Small intestine (tissue), 7 donors: ENCODE data around the gene ZNF594. TPM values are rescaled to one million over a fixed set of nuclear protein-coding genes. Genes with fewer than 3 reads are reported as not detected.
"Not testable (repeated sequence)": the region's sequence is repeated elsewhere in the genome, so short reads cannot be mapped to it uniquely, and the experiment has no call there.

Experiments used
- DNase-seq, 2 donors: peaks; one replicate each; pipeline versions ENCODE4 v3.0.0 to v3.0.0-alpha.2; 2013
- FAIRE-seq: peaks from 2 replicates; lab custom pipeline; 2012; peaks lifted over from hg19 to GRCh38; lab: Jason Lieb, UNC
- H3K27ac ChIP-seq, 3 donors: one replicate each; pipeline ENCODE4 v1.5.1; 2013; ENCODE audit warnings: low read length in 2 of 3, mild to moderate bottlenecking in 2 of 3, control low read depth in 1 of 3, inconsistent platforms in 1 of 3, low read depth in 1 of 3, moderate library complexity in 1 of 3
- H3K27me3 ChIP-seq, 3 donors: one replicate each; pipeline ENCODE4 v1.6.1; 2013; ENCODE audit warnings: low read length in 3 of 3, inconsistent platforms in 1 of 3; ENCODE audit not compliant: control insufficient read depth in 3 of 3, insufficient read depth in 3 of 3
- H3K36me3 ChIP-seq, 3 donors: one replicate each; pipeline ENCODE4 v1.6.1; 2013; ENCODE audit warnings: low read length in 3 of 3, inconsistent platforms in 1 of 3, low read depth in 1 of 3, mild to moderate bottlenecking in 1 of 3, moderate library complexity in 1 of 3; ENCODE audit not compliant: control insufficient read depth in 3 of 3, insufficient read depth in 2 of 3
- H3K4me1 ChIP-seq, 3 donors: one replicate each; pipeline ENCODE4 v1.6.1; 2013; ENCODE audit warnings: low read length in 2 of 3, inconsistent platforms in 1 of 3, low read depth in 1 of 3, mild to moderate bottlenecking in 1 of 3, moderate library complexity in 1 of 3; ENCODE audit not compliant: control insufficient read depth in 3 of 3, insufficient read depth in 2 of 3
- H3K4me3 ChIP-seq, 3 donors: one replicate each; pipeline ENCODE4 v1.5.1; 2013; ENCODE audit warnings: low read length in 3 of 3, control low read depth in 1 of 3, inconsistent platforms in 1 of 3, low read depth in 1 of 3, mild to moderate bottlenecking in 1 of 3, moderate library complexity in 1 of 3
- H3K9me3 ChIP-seq, 2 donors: one replicate each; pipeline ENCODE4 v1.6.1; 2013; ENCODE audit warnings: low read depth in 1 of 2, low read length in 1 of 2; ENCODE audit not compliant: control insufficient read depth in 2 of 2, insufficient read depth in 1 of 2
- WGBS, 3 donors: extraction: QIAGEN DNeasy Blood & Tissue Kit; methylation state at CpG; one replicate each; pipeline ENCODE4 v1.1.7; 2013; 5-methylcytosine and 5-hydroxymethylcytosine counted together
- polyA plus RNA-seq, 4 donors: library from polyadenylated mRNA; stranded (reverse) in 3 of 4; unstranded in 1 of 4; fragments of 200-250 nt in 3 of 4; fragments of 120-200 nt in 1 of 4; gene quantifications; one replicate each; pipeline versions ENCODE4 v1.2.1 to v1.2.3, GENCODE V29; 2013
- donor health status: healthy with polysubstance abuse.
- donor health status: control.
- donor health status: control.
- donor health status: Bipolar disorder and iron deficiency.
- donor health status: healthy.

Gene ZNF594
- polyA plus RNA-seq, 4 donors: 0.22 to 14.0 (median 0.94) TPM

- FAIRE-seq, H3K4me3 ChIP-seq, H3K9me3 ChIP-seq, DNase-seq, H3K27ac ChIP-seq, H3K4me1 ChIP-seq, H3K27me3 ChIP-seq: not testable (repeated sequence)
- H3K36me3 ChIP-seq: peaks cover 0 to 12% (median 0%) of the 10 kb centered on the region in 3 donors
- whole genome bisulfite sequencing, 3 donors: 91 to 96% (median 95%) methylated on average over 6 to 7 of the region's 7 CpGs
Measured at GRCh38 chr17:5233492-5233891, 41.8 kb upstream of the ZNF594 start.

DNA sequence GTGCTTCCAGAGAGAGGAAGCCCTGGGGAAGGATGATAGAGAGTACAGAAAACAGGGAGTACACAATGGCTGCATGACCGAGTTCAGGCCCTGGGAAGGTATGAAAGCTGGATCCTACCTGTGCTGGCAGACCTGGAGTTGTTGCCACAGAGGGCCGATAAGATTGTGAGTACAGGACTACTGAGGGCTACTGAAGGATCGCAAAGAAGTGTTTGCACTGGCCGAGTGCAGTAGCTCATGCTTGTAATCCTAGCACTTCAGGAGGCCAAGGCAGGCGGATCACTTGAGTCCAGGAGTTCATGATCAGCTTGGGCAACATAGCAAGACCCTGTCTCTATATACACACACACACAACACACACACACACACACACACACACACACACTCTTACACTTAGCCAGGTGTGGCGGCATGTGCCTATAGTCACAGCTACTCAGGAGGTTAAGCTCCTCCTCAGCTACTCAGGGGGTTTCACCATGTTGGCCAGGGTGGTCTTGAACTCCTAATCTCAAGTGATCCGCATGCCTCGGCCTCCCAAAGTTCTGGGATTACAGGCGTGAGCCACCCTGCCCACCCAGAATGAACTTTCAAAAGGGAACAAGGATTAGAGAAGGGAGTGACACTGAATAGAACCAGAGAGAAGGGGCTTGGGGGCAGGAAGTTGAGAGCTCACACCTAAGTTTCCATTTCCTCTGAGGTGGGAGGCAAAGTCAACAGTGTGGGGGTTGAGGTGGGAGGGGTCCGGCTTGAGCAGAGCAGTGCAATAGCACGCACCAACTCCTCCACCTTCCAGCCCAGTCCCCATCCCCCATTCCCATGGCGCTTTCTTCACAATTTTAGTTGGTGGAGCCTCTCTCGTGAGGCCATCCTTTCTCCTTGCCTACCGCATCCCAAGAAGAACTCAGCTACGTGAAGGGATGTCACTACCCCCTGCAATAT is 35.5 kb upstream of the ZNF594 start:
- DNase-seq (no peak), FAIRE-seq (no peak)
- H3K4me3 ChIP-seq: no peak overlapping the region
- H3K27ac ChIP-seq: peak overlapping the region in 1 of 3 donors; percentile 66
- peaks cover 0 to 2% (median 0%) of the 10 kb centered on the region in 3 donors for H3K4me1 ChIP-seq
- WGBS, 3 donors: 83 to 94% (median 91%) methylated on average over 14 to 15 of the region's 15 CpGs
- H3K27me3 ChIP-seq: no peaks in the 10 kb centered on the region
- H3K36me3 ChIP-seq: peaks cover 0 to 29% (median 0%) of the 10 kb centered on the region in 3 donors
- no peaks in the 10 kb centered on the region for H3K9me3 ChIP-seq

GRCh38 chr17:5225668-5226457 is 34.2 kb upstream of the ZNF594 start:
- no peaks in the 10 kb centered on the region for H3K27me3 ChIP-seq
- no peak overlapping the region for H3K4me3 ChIP-seq
- peak overlapping the region in 1 of 3 donors; percentile 35 for H3K27ac ChIP-seq
- peaks cover 0 to 27% (median 0%) of the 10 kb centered on the region in 3 donors for H3K36me3 ChIP-seq
- no peak for FAIRE-seq
- peaks cover 0 to 2% (median 0%) of the 10 kb centered on the region in 3 donors for H3K4me1 ChIP-seq
- H3K9me3 ChIP-seq: no peaks in the 10 kb centered on the region
- 83 to 94% (median 88%) methylated on average over 17 of the region's 17 CpGs for WGBS, 3 donors
- DNase-seq: no peak

GRCh38 chr17:5221912-5222311 is 30.2 kb upstream of the ZNF594 start:
- peaks cover 0 to 17% (median 0%) of the 10 kb centered on the region in 3 donors for H3K36me3 ChIP-seq
- H3K9me3 ChIP-seq, H3K4me3 ChIP-seq, H3K27me3 ChIP-seq, DNase-seq, H3K27ac ChIP-seq, H3K4me1 ChIP-seq, FAIRE-seq: not testable (repeated sequence)
- 89 to 93% (median 90%) methylated on average over 12 of the region's 12 CpGs for WGBS, 3 donors

DNA sequence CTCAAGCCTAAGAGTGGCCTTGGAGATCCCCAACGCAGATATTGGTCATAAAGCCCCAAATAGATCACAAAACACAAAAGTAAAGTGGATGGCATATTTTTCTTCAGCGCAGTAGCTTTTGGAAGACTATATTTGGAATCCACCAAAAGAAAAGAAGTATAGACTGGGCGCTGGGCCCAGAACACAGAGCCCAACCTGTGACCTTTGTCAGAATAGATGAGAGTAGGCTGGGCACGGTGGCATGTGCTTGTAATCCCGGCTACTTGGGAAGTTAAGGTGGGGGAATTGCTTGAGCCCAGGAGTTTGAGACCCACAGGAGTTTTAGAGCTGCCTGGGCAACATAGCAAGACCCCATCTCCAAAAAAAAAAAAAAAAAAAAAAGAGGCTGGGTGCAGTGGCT is 28.4 kb upstream of the ZNF594 start:
- WGBS, 3 donors: 71 to 92% (median 80%) methylated on average over 5 of the region's 5 CpGs
- H3K36me3 ChIP-seq: peaks cover 0 to 14% (median 0%) of the 10 kb centered on the region in 3 donors
- H3K27me3 ChIP-seq: no peaks in the 10 kb centered on the region
- H3K4me1 ChIP-seq: no peaks in the 10 kb centered on the region
- H3K27ac ChIP-seq: no peak overlapping the region
- FAIRE-seq (no peak), DNase-seq (no peak)
- no peaks in the 10 kb centered on the region for H3K9me3 ChIP-seq
- H3K4me3 ChIP-seq: no peak overlapping the region

DNA sequence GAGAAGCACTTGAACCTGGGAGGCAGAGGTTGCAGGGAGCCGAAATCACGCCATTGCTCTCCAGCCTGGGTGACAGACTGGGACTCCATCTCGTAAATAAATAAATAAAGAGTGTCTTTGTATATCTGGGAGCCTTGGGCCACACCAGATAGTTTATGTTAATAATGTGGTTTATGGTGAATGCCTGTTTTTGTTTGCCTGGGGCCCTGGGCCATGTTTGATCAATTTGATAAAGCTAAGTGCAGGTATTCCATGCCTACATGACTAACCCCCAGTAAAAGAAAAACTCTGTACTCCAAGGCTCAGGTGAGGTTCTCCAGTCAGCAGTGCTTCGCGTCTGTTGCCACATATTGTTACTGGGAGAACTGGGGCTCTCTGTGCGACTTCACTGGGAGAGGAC is 27.9 kb upstream of the ZNF594 start:
- Histone ChIP-seq H3K4me3 (no peak overlapping the region), H3K27me3 (no peaks in the 10 kb centered on the region), H3K27ac (no peak overlapping the region), H3K4me1 (no peaks in the 10 kb centered on the region), H3K9me3 (no peaks in the 10 kb centered on the region), H3K36me3 (peaks cover 0 to 14% (median 0%) of the 10 kb centered on the region in 3 donors)
- DNase-seq (no peak), FAIRE-seq (no peak)
- 92 to 95% (median 93%) methylated on average over 6 of the region's 6 CpGs for WGBS, 3 donors

DNA sequence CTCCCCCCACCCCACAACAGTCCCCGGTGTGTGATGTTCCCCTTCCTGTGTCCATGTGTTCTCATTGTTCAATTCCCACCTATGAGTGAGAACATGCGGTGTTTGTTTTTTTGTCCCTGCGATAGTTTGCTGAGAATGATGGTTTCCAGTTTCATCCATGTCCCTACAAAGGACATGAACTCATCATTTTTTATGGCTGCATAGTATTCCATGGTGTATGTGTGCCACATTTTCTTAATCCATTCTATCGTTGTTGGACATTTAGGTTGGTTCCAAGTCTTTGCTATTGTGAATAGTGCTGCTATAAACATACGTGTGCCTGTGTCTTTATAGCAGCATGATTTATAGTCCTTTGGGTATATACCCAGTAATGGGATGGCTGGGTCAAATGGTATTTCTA is 25.9 kb upstream of the ZNF594 start:
- H3K27me3 ChIP-seq, DNase-seq, H3K4me1 ChIP-seq, H3K27ac ChIP-seq, H3K4me3 ChIP-seq, H3K9me3 ChIP-seq, FAIRE-seq: not testable (repeated sequence)
- 94 to 100% (median 97%) methylated on average over 4 of the region's 5 CpGs for WGBS, 3 donors
- H3K36me3 ChIP-seq: peaks cover 0 to 11% (median 0%) of the 10 kb centered on the region in 3 donors

- no peak overlapping the region for H3K27ac ChIP-seq
- FAIRE-seq (no peak), DNase-seq (no peak)
- no peak overlapping the region for H3K4me3 ChIP-seq
- H3K36me3 ChIP-seq: peaks cover 0 to 15% (median 3%) of the 10 kb centered on the region in 3 donors
- H3K9me3 ChIP-seq: no peaks in the 10 kb centered on the region
- whole genome bisulfite sequencing, 3 donors: 90 to 97% (median 91%) methylated on average over 7 of the region's 7 CpGs
- H3K4me1 ChIP-seq: no peaks in the 10 kb centered on the region
- no peaks in the 10 kb centered on the region for H3K27me3 ChIP-seq
Measured at GRCh38 chr17:5211458-5211857, 19.8 kb upstream of the ZNF594 start.
